Prostate gland (tissue), 2 donors: ENCODE measurements around the gene GET3. TPM values are rescaled to one million over a fixed set of nuclear protein-coding genes. Genes with fewer than 3 reads are reported as not detected.

Experiments used
- DNase-seq: peaks from one replicate; pipeline ENCODE4 v3.0.0-alpha.2; 2019; ENCODE audit warnings: low spot score
- H3K27ac ChIP-seq, 2 donors: fragments of 200-600 bp; sonication (generic); 2 replicates each; pipeline ENCODE4 v1.5.1; 2017 to 2019
- H3K27me3 ChIP-seq: fragments of 200-600 bp; sonication (generic); replicated peaks from 2 replicates; pipeline ENCODE4 v1.5.1; 2019; ENCODE audit not compliant: insufficient read depth
- H3K36me3 ChIP-seq, 2 donors: fragments of 200-600 bp; sonication (generic); 1 replicate in 1 of 2; 2 replicates in 1 of 2; pipeline versions ENCODE4 v1.5.1 to v1.8.1; 2017 to 2019
- H3K4me1 ChIP-seq: fragments of 200-600 bp; sonication (generic); replicated peaks from 2 replicates; pipeline ENCODE4 v1.5.1; 2019
- H3K4me3 ChIP-seq, 2 donors: fragments of 200-600 bp; sonication (generic); 2 replicates each; pipeline ENCODE4 v1.5.1; 2017 to 2019
- H3K9me3 ChIP-seq: fragments of 200-600 bp; sonication (generic); 2 replicates; pipeline ENCODE4 v1.5.1; 2017
- CTCF ChIP-seq, 4 experiments: fragments of 200-600 bp in 2 of 4; fragments of 450-650 bp in 2 of 4; sonication (generic) in 2 of 4; IDR thresholded peaks; 1 replicate in 3 of 4; 2 replicates in 1 of 4; pipeline ENCODE4 v1.5.1; 2016 to 2019; ENCODE audit warnings: antibody characterized with exemption in 4 of 4, mild to moderate bottlenecking in 2 of 4, moderate library complexity in 2 of 4
- POLR2A ChIP-seq: fragments of 450-650 bp; IDR thresholded peaks from one replicate; pipeline ENCODE4 v1.6.1; 2016; ENCODE audit warnings: antibody characterized with exemption, mild to moderate bottlenecking
- POLR2AphosphoS5 ChIP-seq: sonication (generic); formaldehyde crosslinking; IDR thresholded peaks from one replicate; pipeline ENCODE4 v1.6.1; 2017; ENCODE audit warnings: antibody characterized with exemption
- WGBS: methylation state at CpG from one replicate; pipeline ENCODE4 v1.1.5; 2018; 5-methylcytosine and 5-hydroxymethylcytosine counted together
- intact Hi-C: fragments of 100-400 bp; cut with DNase I; formaldehyde crosslinking; loops from one replicate; pipeline ENCODE4 v1.14.2; 2022
- total RNA-seq, 2 donors: library from RNA; depleted of rRNA; stranded (reverse); fragments of >200 nt; gene quantifications; one replicate each; pipeline ENCODE4 v1.1.0, GENCODE V29; 2016

The GET3 gene
- total RNA-seq, 2 donors from 2014 or later: 65.4 to 82.1 TPM

DNA sequence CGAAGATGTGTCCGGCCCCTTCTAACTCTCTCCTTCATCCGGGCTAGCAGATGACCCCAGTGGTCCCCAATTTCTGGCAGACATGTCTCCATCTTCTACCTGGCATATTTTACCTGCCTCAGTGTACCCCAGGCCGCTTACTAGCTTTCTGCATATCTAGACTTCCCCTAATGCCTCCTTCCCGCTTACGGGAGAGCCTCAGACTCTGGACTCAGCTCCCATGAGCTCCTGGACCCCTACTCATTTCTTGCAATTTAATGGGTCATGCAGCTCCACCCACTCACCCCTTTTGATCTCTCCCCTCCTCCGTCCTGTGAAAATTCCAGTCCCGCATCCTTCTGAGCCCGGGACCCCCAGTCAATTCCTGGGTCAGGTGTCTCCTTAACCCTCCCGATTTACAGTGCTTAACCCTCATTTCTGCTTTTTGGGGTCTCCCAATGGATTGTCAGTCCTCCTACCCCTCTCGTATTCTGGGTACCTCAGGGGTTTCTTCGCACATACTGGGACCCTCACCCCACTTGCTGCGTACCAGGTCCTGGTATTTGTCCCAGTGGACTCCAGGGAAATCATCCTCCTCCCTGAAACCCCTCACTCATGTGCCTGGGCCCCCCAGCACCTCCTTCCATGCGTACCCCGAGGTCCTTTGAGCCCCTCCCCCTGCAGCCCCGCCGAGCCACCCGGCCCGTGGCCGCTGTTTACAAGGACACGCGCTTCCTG lies 53.5 kb downstream of the GET3 start:
- H3K4me3 ChIP-seq: peak overlapping the region; percentile 79 to 85
- H3K27me3 ChIP-seq: no peaks in the 10 kb centered on the region
- peak overlapping the region; percentile 100 for H3K27ac ChIP-seq
- 2% methylated on average over 22 of the region's 22 CpGs for WGBS
- TF ChIP-seq CTCF (IDR thresholded peaks at IDR 0.05): no peak
- no peak for TF ChIP-seq POLR2A
- no peak for TF ChIP-seq POLR2AphosphoS5
- H3K9me3 ChIP-seq: no peaks in the 10 kb centered on the region
- H3K4me1 ChIP-seq: peaks cover 39% of the 10 kb centered on the region
- no peaks in the 10 kb centered on the region for H3K36me3 ChIP-seq
- no peak for DNase-seq
- intact Hi-C loops: loop anchor here (10.0 kb wide), 1 partner anchor 66 kb away; the partner anchor contains the start of gene TNPO2

- no peaks in the 10 kb centered on the region for H3K36me3 ChIP-seq
- WGBS: under 1% methylated on average over 73 of the region's 73 CpGs
- H3K27me3 ChIP-seq: no peaks in the 10 kb centered on the region
- no peaks in the 10 kb centered on the region for H3K9me3 ChIP-seq
- TF ChIP-seq CTCF (IDR thresholded peaks at IDR 0.05) (peak in 2 of 4 experiments; percentile 11 to 20), POLR2A (peak; percentile 100), POLR2AphosphoS5 (peak; percentile 100)
- H3K27ac ChIP-seq: peak within 1 kb of the TSS; percentile 100
- DNase-seq: peak; percentile 98
- intact Hi-C loops: loop anchor here (10.0 kb wide), 1 partner anchor 67 kb away; the partner anchor contains the start of gene TNPO2
- H3K4me1 ChIP-seq: peaks cover 32% of the 10 kb centered on the region
- peak within 1 kb of the TSS; percentile 79 to 85 for H3K4me3 ChIP-seq
Observed at GRCh38 chr19:12791345-12792050, 54.2 kb downstream of the GET3 start, which contains the start of gene JUNB. Gene JUNB, plus strand, starts transcription at chr19:12791486. Its CDS starts 286 bp downstream, at chr19:12791772.

DNA sequence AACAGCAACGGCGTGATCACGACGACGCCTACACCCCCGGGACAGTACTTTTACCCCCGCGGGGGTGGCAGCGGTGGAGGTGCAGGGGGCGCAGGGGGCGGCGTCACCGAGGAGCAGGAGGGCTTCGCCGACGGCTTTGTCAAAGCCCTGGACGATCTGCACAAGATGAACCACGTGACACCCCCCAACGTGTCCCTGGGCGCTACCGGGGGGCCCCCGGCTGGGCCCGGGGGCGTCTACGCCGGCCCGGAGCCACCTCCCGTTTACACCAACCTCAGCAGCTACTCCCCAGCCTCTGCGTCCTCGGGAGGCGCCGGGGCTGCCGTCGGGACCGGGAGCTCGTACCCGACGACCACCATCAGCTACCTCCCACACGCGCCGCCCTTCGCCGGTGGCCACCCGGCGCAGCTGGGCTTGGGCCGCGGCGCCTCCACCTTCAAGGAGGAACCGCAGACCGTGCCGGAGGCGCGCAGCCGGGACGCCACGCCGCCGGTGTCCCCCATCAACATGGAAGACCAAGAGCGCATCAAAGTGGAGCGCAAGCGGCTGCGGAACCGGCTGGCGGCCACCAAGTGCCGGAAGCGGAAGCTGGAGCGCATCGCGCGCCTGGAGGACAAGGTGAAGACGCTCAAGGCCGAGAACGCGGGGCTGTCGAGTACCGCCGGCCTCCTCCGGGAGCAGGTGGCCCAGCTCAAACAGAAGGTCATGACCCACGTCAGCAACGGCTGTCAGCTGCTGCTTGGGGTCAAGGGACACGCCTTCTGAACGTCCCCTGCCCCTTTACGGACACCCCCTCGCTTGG lies 55.0 kb downstream of the GET3 start:
- peaks cover 24% of the 10 kb centered on the region for H3K4me1 ChIP-seq
- peak; percentile 57 for DNase-seq
- under 1% methylated on average over 74 of the region's 84 CpGs for WGBS
- H3K27me3 ChIP-seq: no peaks in the 10 kb centered on the region
- H3K9me3 ChIP-seq: no peaks in the 10 kb centered on the region
- intact Hi-C loops: loop anchor here (10.0 kb wide), 1 partner anchor 67 kb away; the partner anchor contains the start of gene TNPO2
- H3K27ac ChIP-seq: peak overlapping the region; percentile 100
- TF ChIP-seq POLR2AphosphoS5 (peak; percentile 58), POLR2A (no peak), CTCF (IDR thresholded peaks at IDR 0.05) (peak in 2 of 4 experiments; percentile 12 to 18)
- peak overlapping the region; percentile 79 to 85 for H3K4me3 ChIP-seq
- no peaks in the 10 kb centered on the region for H3K36me3 ChIP-seq

GRCh38 chr19:12792853-12793289 lies 55.6 kb downstream of the GET3 start:
- 0% methylated on average over 22 of the region's 22 CpGs for WGBS
- peak overlapping the region; percentile 79 to 85 for H3K4me3 ChIP-seq
- H3K27ac ChIP-seq: peak overlapping the region; percentile 100
- peaks cover 20% of the 10 kb centered on the region for H3K4me1 ChIP-seq
- H3K36me3 ChIP-seq: no peaks in the 10 kb centered on the region
- TF ChIP-seq CTCF (IDR thresholded peaks at IDR 0.05): no peak
- TF ChIP-seq POLR2A: peak; percentile 34
- TF ChIP-seq POLR2AphosphoS5: no peak
- DNase-seq: no peak
- no peaks in the 10 kb centered on the region for H3K27me3 ChIP-seq
- no peaks in the 10 kb centered on the region for H3K9me3 ChIP-seq
- intact Hi-C loops: loop anchor here (10.0 kb wide), 1 partner anchor 68 kb away; the partner anchor contains the start of gene TNPO2
